GM18498 (cell line): ENCODE results near the gene ZW10.
"Not testable (repeated sequence)": the region's sequence is repeated elsewhere in the genome, so short reads cannot be mapped to it uniquely, and the experiment has no call there.

Experiments used
- ATAC-seq: cut with Tn5 transposase; IDR thresholded peaks from one replicate; pipeline ENCODE4 v1.9.1; 2021; ENCODE audit warnings: mild to moderate bottlenecking, moderate library complexity; ENCODE audit not compliant: unreplicated experiment

ZW10 gene, protein sequence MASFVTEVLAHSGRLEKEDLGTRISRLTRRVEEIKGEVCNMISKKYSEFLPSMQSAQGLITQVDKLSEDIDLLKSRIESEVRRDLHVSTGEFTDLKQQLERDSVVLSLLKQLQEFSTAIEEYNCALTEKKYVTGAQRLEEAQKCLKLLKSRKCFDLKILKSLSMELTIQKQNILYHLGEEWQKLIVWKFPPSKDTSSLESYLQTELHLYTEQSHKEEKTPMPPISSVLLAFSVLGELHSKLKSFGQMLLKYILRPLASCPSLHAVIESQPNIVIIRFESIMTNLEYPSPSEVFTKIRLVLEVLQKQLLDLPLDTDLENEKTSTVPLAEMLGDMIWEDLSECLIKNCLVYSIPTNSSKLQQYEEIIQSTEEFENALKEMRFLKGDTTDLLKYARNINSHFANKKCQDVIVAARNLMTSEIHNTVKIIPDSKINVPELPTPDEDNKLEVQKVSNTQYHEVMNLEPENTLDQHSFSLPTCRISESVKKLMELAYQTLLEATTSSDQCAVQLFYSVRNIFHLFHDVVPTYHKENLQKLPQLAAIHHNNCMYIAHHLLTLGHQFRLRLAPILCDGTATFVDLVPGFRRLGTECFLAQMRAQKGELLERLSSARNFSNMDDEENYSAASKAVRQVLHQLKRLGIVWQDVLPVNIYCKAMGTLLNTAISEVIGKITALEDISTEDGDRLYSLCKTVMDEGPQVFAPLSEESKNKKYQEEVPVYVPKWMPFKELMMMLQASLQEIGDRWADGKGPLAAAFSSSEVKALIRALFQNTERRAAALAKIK

DNA sequence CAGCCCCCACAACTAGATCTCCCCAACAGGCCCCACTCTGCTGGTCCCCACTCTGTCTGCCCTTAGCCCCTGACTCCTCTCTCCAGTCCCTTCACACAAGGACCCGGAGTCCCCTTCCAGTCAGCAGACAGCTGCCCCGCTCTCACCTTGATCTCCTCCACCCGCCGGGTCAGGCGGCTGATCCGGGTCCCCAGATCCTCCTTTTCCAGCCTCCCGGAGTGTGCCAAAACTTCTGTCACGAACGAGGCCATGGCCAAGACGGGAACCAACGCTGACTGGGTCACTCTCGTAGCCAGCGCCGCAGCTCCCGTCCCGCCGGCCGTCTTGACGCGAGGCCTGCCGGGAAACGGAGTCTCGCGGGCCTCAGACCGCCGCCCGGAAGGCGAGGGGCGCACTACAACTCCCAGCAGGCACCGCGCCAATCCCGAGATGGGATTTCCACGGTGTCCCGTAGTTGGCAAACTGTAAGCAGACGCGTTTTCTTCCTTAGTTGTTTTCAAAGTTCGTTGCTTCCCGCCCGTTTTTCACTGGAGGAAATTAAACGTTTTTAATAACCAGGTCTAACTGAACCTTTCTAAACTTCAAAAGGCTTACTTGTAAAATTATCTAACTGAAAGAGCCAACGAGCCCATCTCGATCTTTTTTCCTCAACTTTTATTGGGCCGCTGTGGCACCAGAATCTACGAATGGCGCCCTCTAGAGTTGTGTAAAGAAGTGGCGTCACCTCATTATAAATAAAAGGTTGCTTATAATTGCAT is at the start of gene ZW10:
ZW10 (minus strand) TSS at position 277 of the 758 bp plus-strand sequence; CDS start at position 251, 26 bp downstream.
- peak; percentile 99 for ATAC-seq

DNA sequence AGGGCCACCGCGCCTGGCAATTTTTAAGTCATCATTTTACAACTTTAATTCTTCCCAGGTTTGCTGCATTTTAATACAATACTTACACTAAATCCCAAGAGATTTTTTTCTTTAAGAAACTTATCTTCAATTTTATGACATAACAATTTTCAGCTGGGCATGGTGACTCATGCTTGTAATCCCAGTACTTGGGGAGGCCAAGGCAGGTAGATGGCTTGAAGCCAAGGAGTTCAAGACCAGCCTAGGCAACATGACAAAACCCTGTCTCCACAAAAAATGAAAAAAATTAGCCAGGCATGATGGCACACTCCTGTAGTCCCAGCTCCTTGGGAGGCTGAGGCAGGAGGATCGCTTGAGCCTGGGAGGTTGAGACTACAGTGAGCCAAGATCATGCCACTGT is 44.9 kb upstream of the ZW10 start:
- ATAC-seq: no peak

- ATAC-seq: no peak
Observed at GRCh38 chr11:113817626-113818025, 44.1 kb upstream of the ZW10 start.

DNA sequence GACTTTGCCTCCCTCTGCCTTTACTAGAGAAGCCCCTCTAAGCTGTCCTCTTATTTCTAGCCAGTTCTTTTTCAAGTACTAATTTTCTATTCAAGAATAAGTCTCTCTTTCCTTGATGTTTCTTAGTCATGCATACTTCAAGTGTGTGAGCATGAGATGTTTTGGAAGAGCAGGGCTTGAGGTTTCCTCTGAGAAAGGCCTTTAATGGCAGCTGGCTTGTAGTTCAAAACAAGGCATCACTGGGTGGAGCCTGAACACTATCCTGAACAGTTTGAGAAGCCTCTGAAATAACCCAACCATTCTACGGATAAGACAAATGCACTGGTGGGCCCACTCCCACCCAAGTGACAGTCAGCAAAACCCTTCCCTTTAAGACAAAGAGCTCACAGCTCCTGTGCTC is 43.7 kb upstream of the ZW10 start:
- ATAC-seq: no peak

DNA sequence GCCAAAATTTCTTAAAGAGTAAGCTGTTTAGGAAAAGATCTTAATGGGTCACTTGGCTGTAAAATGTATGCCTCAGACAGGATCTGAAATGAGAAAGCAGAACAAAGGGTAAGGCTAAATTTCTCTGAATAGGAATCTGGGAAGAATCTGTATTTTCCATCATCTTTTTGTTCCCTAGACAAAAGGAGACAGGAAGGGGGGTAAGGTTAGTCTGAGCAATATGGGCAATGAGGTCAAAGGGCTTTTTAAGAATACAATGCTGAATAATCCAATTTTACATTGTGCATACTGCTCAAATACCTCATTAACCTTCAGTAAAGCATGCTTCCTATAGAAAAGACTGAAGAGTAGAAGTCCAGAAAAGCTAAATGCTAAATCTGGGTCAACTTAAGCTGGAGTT is 40.7 kb upstream of the ZW10 start:
- no peak for ATAC-seq

- ATAC-seq: no peak
Observed at GRCh38 chr11:113808931-113809330, 35.4 kb upstream of the ZW10 start.

DNA sequence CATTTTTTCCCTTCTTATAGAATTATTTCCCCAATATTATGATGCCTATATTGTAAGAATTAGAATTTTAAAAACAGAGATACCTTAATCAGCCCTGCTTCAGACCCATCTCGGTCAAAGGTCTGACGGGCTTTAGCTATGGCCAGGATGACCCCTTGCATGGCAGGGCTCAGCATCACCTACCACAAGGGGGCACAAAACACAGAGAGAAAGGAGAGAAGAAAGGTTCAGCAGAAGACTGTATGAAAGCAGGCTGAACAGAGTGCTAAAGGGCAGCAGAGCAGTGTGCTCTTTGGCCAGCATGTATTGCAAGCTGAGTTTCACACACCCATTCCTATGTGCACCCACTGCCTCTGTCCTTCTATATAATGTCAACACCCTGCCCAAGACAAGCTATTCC is 32.9 kb upstream of the ZW10 start:
- no peak for ATAC-seq

DNA sequence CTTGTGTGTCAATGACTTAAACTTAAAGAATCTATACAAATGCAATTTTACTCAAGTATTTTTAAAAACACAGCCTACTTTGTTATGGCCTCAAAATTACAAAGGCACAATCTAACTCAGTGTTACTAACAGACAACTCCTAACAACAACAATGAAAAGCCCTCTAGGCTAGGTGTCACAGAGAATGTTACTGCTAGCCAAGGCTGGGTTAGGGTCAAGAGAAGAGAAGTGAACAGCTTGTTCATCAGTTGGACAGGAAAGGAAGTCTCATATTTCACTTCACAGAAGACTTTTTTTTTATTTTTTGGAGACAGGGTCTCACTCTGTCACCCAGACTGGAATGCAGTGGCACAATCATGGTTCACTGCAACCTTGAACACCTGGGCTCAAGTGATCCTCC is 32.1 kb upstream of the ZW10 start:
- ATAC-seq: no peak

- ATAC-seq: no peak
Observed at GRCh38 chr11:113802621-113803020, 29.1 kb upstream of the ZW10 start.

DNA sequence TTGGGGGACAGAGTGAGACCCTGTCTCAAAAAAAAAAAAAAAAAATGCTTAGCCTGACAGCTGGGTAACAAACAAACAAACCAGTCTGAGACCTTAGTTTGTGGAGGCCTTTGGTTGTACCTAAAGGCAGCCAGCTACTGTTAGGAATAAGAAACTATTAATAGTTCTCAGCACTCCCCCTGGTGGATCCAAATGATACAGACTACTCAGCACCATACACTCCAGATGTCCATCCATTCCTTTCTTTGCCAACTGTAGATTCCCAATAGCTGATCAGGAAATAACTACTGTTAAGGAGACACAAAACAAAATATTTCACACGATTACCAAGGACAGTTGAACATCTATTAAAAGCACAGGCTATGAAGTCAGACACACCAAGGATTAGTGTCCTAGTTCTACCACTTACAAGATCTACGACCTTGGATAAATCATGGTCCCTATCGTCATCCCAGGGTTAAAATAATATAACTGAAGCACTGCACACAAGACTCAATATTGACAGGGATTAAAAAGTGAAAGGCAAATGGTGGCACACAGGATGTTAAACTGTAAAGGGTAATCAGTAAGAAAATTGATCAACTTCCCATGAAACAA is 23.3 kb upstream of the ZW10 start:
- peak; percentile 86 for ATAC-seq

GRCh38 chr11:113789675-113790320 is 16.3 kb upstream of the ZW10 start:
- no peak for ATAC-seq

GRCh38 chr11:113789016-113789415 is 15.5 kb upstream of the ZW10 start:
- not testable (repeated sequence) for ATAC-seq

- no peak for ATAC-seq
Observed at GRCh38 chr11:113782134-113782533, 8.6 kb upstream of the ZW10 start.

DNA sequence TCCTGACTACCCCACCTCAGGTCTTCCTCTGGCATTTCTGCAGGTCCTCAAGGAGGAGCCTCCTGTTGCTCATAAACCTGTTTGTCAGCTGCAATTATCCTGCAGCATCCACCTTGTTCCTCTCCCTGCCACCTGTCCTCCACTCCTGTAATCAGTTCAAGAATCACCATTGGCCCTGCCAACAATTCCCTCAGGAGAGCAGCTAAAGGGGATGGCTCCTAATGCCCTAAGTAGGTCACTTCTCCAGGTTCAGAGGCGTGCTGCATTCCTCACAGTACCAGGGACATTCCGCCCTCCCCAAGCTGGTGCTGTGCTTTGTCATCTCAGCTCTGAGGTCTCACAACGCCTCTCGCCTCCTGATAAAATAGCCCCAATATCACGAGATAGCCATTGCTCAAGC is 8.2 kb upstream of the ZW10 start:
- ATAC-seq: no peak

DNA sequence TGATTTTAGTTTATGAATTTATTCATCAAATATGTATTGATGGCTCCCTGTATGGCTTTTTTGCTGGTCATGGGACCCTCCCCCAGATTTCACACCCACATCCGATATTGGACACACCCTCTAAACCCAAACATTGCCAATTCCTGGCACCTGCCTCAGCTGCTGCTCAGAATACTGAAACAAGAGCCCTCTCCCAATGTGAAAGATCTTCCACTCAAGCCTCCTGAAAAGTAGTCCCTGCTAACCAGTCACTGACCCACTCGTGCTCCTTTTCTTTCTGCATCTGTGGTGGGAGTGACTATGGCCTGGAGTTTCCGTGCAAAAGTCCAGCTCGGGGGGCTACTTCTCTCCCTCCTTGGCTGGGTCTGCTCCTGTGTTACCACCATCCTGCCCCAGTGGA is 6.0 kb upstream of the ZW10 start, which contains the start of gene CLDN25:
CLDN25 (plus strand) TSS at position 301 of the 400 bp plus-strand sequence; CDS start at position 301, 0 bp downstream.
- ATAC-seq: no peak

- no peak for ATAC-seq
Observed at GRCh38 chr11:113778111-113778910, 4.8 kb upstream of the ZW10 start.

DNA sequence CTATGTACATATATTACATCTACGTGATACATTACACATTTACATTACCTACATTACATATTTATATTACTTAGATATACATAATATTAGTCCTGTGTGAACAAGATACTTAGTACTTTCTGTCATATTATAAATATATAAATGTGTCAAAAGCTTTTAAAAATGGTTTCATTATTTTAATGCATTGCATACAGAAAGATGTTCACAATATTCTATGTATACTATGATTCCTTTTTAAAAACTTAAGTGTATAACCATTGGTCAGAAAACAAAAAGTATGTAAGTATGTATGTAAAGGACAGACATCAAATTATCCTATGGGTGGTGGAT is 647 bp upstream of the ZW10 start:
- ATAC-seq: no peak

DNA sequence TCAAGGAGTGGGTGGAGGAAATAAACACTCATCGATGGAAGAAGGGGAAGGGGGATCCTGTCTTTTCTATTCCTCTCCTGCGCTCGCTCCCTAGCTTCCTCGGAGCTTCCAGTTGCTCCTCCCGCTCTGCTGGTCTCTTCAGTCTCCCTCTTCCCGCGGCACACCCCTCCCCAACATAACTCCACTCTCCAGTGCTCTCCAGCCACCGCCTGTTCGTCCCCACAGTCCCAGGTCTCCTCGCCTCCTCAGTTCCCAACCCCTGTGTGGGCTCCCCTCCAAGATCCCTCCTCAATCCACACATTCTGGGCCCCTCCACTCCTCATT is 438 bp downstream of the ZW10 start:
- ATAC-seq: no peak

DNA sequence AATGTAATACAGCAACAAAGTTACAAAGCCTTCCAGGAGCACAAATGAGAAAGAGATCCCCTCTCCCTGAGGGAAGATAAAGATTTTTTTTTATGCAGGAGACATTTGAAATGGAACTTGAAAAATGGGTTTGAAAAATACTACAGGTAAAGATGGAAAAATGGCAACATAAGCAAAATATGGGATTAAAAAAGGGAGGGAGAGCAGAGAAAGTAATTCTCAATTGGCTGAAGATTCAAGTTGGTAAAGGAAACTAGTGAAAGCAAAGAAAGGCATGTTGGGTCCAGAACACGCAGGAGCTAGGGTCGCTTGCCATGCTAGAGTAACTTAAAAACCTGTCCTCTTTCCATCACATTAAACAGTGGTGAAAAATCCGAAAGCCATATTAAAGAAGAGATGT is 1.5 kb downstream of the ZW10 start:
- no peak for ATAC-seq
